Activated CD8-positive, alpha-beta T cell treated with anti-CD3 and anti-CD28 coated beads for 36 hours (primary cell): ENCODE data around the gene HLA-A. TPM values are rescaled to one million over a fixed set of nuclear protein-coding genes. Genes with fewer than 3 reads are reported as not detected.
A peak's percentile ranks its signal among the peaks of the same experiment; 100 is the strongest.

ENCODE experiments used
- ATAC-seq: fragments of 200-7000 bp; cut with Tn5 transposase; one replicate; pipeline ENCODE4 v1.10.0; 2021; ENCODE audit warnings: mild to moderate bottlenecking, moderate library complexity
- CTCF ChIA-PET: fragments of 350-600 bp; sonication (Branson Sonifier 250); formaldehyde crosslinking; loops from one replicate; lab custom pipeline; 2021; ENCODE audit warnings: antibody characterized with exemption; lab: Charles Lee
- POLR2A ChIA-PET: fragments of 350-600 bp; sonication (Branson Sonifier 250); formaldehyde crosslinking; loops from one replicate; lab custom pipeline; 2021; ENCODE audit warnings: antibody characterized with exemption; lab: Charles Lee
- DNase-seq: peaks from one replicate; pipeline ENCODE4 v3.0.0-alpha.2; 2020
- H3K27ac Mint-ChIP-seq: one replicate; pipeline ENCODE4 v1.8.0; 2021; ENCODE audit warnings: mild to moderate bottlenecking, mixed read lengths
- H3K27me3 Mint-ChIP-seq: one replicate; pipeline ENCODE4 v1.8.0; 2021; ENCODE audit warnings: mixed read lengths
- H3K36me3 Mint-ChIP-seq: one replicate; pipeline ENCODE4 v1.8.0; 2021; ENCODE audit warnings: low read depth, mixed read lengths
- H3K4me1 Mint-ChIP-seq: one replicate; pipeline ENCODE4 v1.8.0; 2021; ENCODE audit warnings: low read depth, mixed read lengths
- H3K4me3 Mint-ChIP-seq: one replicate; pipeline ENCODE4 v1.8.0; 2021; ENCODE audit warnings: mild to moderate bottlenecking, moderate library complexity, mixed read lengths
- H3K9me3 Mint-ChIP-seq: one replicate; pipeline ENCODE4 v1.8.0; 2021; ENCODE audit warnings: mixed read lengths
- CTCF ChIP-seq: fragments of 200-600 bp; IDR thresholded peaks from one replicate; pipeline ENCODE4 v1.8.0; 2022; ENCODE audit warnings: antibody characterized with exemption, mild to moderate bottlenecking
- intact Hi-C: fragments of 100-400 bp; cut with micrococcal nuclease; formaldehyde crosslinking; loops from one replicate; pipeline ENCODE4 v1.10.0; 2022
- total RNA-seq, 2 experiments: library from RNA; stranded (reverse); gene quantifications; one replicate each; pipeline ENCODE4 v1.2.3, GENCODE V29; 2021

The HLA-A gene
- total RNA-seq, 2 experiments from 2014 or later: 1,275 to 1,335 TPM

- ChIA-PET POLR2A (interaction anchor here (0.6 to 0.9 kb wide), 2 partner anchors 48 to 555 kb away, joined by 3 to 4 read pairs; no protein-coding TSS in a partner anchor), CTCF (interaction anchor here (0.9 to 4.8 kb wide), 3 partner anchors 22 to 143 kb away, joined by 3 to 15 read pairs (median 4); no protein-coding TSS in a partner anchor)
- H3K4me1 Mint-ChIP-seq: no peaks in the 10 kb centered on the region
- no peaks in the 10 kb centered on the region for H3K9me3 Mint-ChIP-seq
- peaks cover 2% of the 10 kb centered on the region for H3K36me3 Mint-ChIP-seq
- H3K27me3 Mint-ChIP-seq: no peaks in the 10 kb centered on the region
- H3K27ac Mint-ChIP-seq: no peak overlapping the region
- H3K4me3 Mint-ChIP-seq: no peak overlapping the region
- DNase-seq: no peak
- no peak for ATAC-seq
- no peak for TF ChIP-seq CTCF
- intact Hi-C loops: no loop called here
These were observed 46.9 kb downstream of the HLA-A start for GRCh38 chr6:29989211-29989610.

- ATAC-seq (no peak), DNase-seq (no peak)
- H3K27me3 Mint-ChIP-seq: no peaks in the 10 kb centered on the region
- H3K4me1 Mint-ChIP-seq: no peaks in the 10 kb centered on the region
- H3K4me3 Mint-ChIP-seq: no peak overlapping the region
- H3K9me3 Mint-ChIP-seq: no peaks in the 10 kb centered on the region
- intact Hi-C loops: no loop called here
- TF ChIP-seq CTCF: no peak
- peaks cover 2% of the 10 kb centered on the region for H3K36me3 Mint-ChIP-seq
- H3K27ac Mint-ChIP-seq: no peak overlapping the region
- CTCF ChIA-PET: no interaction called here
- POLR2A ChIA-PET: no interaction called here
These were observed 48.6 kb downstream of the HLA-A start for GRCh38 chr6:29990931-29991330.

- Mint-ChIP-seq H3K4me3 (no peak overlapping the region), H3K27ac (no peak overlapping the region), H3K9me3 (no peaks in the 10 kb centered on the region), H3K27me3 (no peaks in the 10 kb centered on the region), H3K4me1 (no peaks in the 10 kb centered on the region), H3K36me3 (peaks cover 2% of the 10 kb centered on the region)
- DNase-seq (no peak), ATAC-seq (peak; percentile 49)
- ChIA-PET POLR2A (no interaction called here), CTCF (interaction anchor here (1.0 to 1.3 kb wide), 2 partner anchors 21 to 145 kb away, joined by 3 read pairs; no protein-coding TSS in a partner anchor)
- TF ChIP-seq CTCF: no peak
- intact Hi-C loops: no loop called here
These were observed 50.5 kb downstream of the HLA-A start for GRCh38 chr6:29992807-29993206.

GRCh38 chr6:29994826-29995225 is 52.5 kb downstream of the HLA-A start:
- H3K4me3 Mint-ChIP-seq: no peak overlapping the region
- TF ChIP-seq CTCF: no peak
- no peaks in the 10 kb centered on the region for H3K4me1 Mint-ChIP-seq
- H3K27ac Mint-ChIP-seq: no peak overlapping the region
- ChIA-PET POLR2A (interaction anchor here (1.0 kb wide), 1 partner anchor 20 kb away, joined by 4 read pairs; no protein-coding TSS in a partner anchor), CTCF (no interaction called here)
- ATAC-seq (no peak), DNase-seq (no peak)
- H3K36me3 Mint-ChIP-seq: peaks cover under 1% of the 10 kb centered on the region
- no peaks in the 10 kb centered on the region for H3K9me3 Mint-ChIP-seq
- intact Hi-C loops: no loop called here
- H3K27me3 Mint-ChIP-seq: no peaks in the 10 kb centered on the region

- H3K27ac Mint-ChIP-seq: no peak overlapping the region
- intact Hi-C loops: no loop called here
- ATAC-seq: no peak
- H3K36me3 Mint-ChIP-seq: no peaks in the 10 kb centered on the region
- CTCF ChIA-PET: no interaction called here
- no peaks in the 10 kb centered on the region for H3K27me3 Mint-ChIP-seq
- no peak for DNase-seq
- H3K9me3 Mint-ChIP-seq: no peaks in the 10 kb centered on the region
- POLR2A ChIA-PET: interaction anchor here (1.0 kb wide), 1 partner anchor 20 kb away, joined by 4 read pairs; no protein-coding TSS in a partner anchor
- H3K4me1 Mint-ChIP-seq: no peaks in the 10 kb centered on the region
- no peak for TF ChIP-seq CTCF
- no peak overlapping the region for H3K4me3 Mint-ChIP-seq
These were observed 53.0 kb downstream of the HLA-A start for GRCh38 chr6:29995340-29995777.

Other genes with a start within 250 kb of the HLA-A start
- gene HLA-F, start 219.1 kb upstream of the HLA-A start, total RNA-seq: 100 to 1,000 TPM; 172 TPM
- gene HLA-G, start 114.7 kb upstream of the HLA-A start, total RNA-seq: 1 to 10 TPM; 3.0 to 3.8 TPM
- 10 to 100 TPM; 53.0 to 58.1 TPM for gene POLR1H, start 118.7 kb downstream of the HLA-A start, total RNA-seq
- 10 to 100 TPM; 33.8 to 34.1 TPM for gene PPP1R11, start 124.7 kb downstream of the HLA-A start, total RNA-seq
- not detected for gene RNF39, start 133.2 kb downstream of the HLA-A start, total RNA-seq
- not detected for gene TRIM31, start 170.6 kb downstream of the HLA-A start, total RNA-seq
- not detected for gene TRIM40, start 193.6 kb downstream of the HLA-A start, total RNA-seq
- not detected for gene TRIM10, start 218.7 kb downstream of the HLA-A start, total RNA-seq
- not detected for gene TRIM15, start 221.0 kb downstream of the HLA-A start, total RNA-seq